GM19193 (cell line): ENCODE data around the gene RBM48.

Experiments used
- POLR2A ChIP-seq: IDR thresholded peaks from 4 replicates; pipeline ENCODE4 v1.6.1; 2011; ENCODE audit not compliant: insufficient read depth, insufficient read length; ENCODE audit errors: extremely low read depth

Gene RBM48

GRCh38 chr7:92528188-92528957 is at the start of gene RBM48, which contains the start of gene PEX1:
RBM48 (plus strand) TSS chr7:92528795; CDS start chr7:92528814, 19 bp downstream.
PEX1 (minus strand) TSS chr7:92528520; CDS start chr7:92528435, 85 bp downstream.
- peak; percentile 82 for TF ChIP-seq POLR2A

GRCh38 chr7:92485267-92485892 is 43.2 kb upstream of the RBM48 start:
- TF ChIP-seq POLR2A: no peak

GRCh38 chr7:92485974-92486373 is 42.6 kb upstream of the RBM48 start:
- TF ChIP-seq POLR2A: no peak

- no peak for TF ChIP-seq POLR2A
These were observed 40.8 kb upstream of the RBM48 start for GRCh38 chr7:92487804-92488203.

- TF ChIP-seq POLR2A: no peak
These were observed 39.0 kb upstream of the RBM48 start for GRCh38 chr7:92489634-92490033.

GRCh38 chr7:92496876-92497275 is 31.7 kb upstream of the RBM48 start:
- no peak for TF ChIP-seq POLR2A

GRCh38 chr7:92498557-92498956 is 30.0 kb upstream of the RBM48 start:
- TF ChIP-seq POLR2A: no peak

- TF ChIP-seq POLR2A: no peak
These were observed 24.8 kb upstream of the RBM48 start for GRCh38 chr7:92503767-92504166.

GRCh38 chr7:92504563-92504962 is 24.0 kb upstream of the RBM48 start:
- no peak for TF ChIP-seq POLR2A

GRCh38 chr7:92506363-92506762 is 22.2 kb upstream of the RBM48 start:
- TF ChIP-seq POLR2A: no peak

- no peak for TF ChIP-seq POLR2A
These were observed 19.6 kb upstream of the RBM48 start for GRCh38 chr7:92508946-92509345.

GRCh38 chr7:92513167-92513902 is 15.3 kb upstream of the RBM48 start:
- TF ChIP-seq POLR2A: no peak

- TF ChIP-seq POLR2A: no peak
These were observed 11.0 kb upstream of the RBM48 start for GRCh38 chr7:92517631-92518030.

- TF ChIP-seq POLR2A: no peak
These were observed 8.6 kb upstream of the RBM48 start for GRCh38 chr7:92520024-92520423.

GRCh38 chr7:92523110-92523509 is 5.5 kb upstream of the RBM48 start:
- no peak for TF ChIP-seq POLR2A
